GM12864 (cell line): ENCODE measurements around the gene PAX7.

ENCODE experiments used
- DNase-seq: peaks from one replicate; pipeline ENCODE4 v3.0.0-alpha.2; 2011; ENCODE audit warnings: low read depth
- H3K4me3 ChIP-seq: 2 replicates; pipeline ENCODE4 v1.5.1; 2011; ENCODE audit warnings: mild to moderate bottlenecking, low read depth, low read length, control low read depth
- TF ChIP-seq, protein P1 (sequence below): IDR thresholded peaks from 2 replicates; pipeline ENCODE4 v1.5.1; 2011; ENCODE audit warnings: low read depth, mild to moderate bottlenecking, moderate library complexity, low read length, control low read depth, inconsistent platforms; ENCODE audit errors: missing control alignments

Gene PAX7

GRCh38 chr1:18727956-18728355 lies 97.3 kb downstream of the PAX7 start:
- TF ChIP-seq, protein P1, sequence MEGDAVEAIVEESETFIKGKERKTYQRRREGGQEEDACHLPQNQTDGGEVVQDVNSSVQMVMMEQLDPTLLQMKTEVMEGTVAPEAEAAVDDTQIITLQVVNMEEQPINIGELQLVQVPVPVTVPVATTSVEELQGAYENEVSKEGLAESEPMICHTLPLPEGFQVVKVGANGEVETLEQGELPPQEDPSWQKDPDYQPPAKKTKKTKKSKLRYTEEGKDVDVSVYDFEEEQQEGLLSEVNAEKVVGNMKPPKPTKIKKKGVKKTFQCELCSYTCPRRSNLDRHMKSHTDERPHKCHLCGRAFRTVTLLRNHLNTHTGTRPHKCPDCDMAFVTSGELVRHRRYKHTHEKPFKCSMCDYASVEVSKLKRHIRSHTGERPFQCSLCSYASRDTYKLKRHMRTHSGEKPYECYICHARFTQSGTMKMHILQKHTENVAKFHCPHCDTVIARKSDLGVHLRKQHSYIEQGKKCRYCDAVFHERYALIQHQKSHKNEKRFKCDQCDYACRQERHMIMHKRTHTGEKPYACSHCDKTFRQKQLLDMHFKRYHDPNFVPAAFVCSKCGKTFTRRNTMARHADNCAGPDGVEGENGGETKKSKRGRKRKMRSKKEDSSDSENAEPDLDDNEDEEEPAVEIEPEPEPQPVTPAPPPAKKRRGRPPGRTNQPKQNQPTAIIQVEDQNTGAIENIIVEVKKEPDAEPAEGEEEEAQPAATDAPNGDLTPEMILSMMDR: no peak
- no peak for DNase-seq
- H3K4me3 ChIP-seq: no peak overlapping the region

DNA sequence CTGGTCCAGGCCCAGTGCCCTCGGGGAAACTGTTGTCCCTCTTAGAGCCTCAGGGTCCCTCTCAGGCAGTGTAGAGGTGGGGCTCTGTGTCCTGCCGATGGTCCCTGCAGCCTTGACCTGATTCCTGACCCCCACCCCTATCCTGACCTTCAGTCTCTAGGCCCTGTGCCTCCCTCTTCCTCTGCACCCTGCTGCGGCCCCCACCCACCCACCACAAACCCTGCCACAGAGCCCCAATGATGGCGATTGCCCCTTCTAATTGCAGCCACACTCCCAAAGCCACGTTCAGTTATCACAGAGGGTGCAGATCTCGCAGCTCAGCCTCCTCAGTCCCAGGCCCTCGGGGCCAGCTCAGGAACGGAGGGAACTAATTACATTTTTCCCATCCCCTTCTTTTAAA lies 99.7 kb downstream of the PAX7 start:
- no peak for DNase-seq
- TF ChIP-seq, protein P1: no peak
- no peak overlapping the region for H3K4me3 ChIP-seq

- DNase-seq: no peak
- TF ChIP-seq, protein P1: no peak
Measured at GRCh38 chr1:18731148-18731547, 100.5 kb downstream of the PAX7 start.

GRCh38 chr1:18731591-18732235 lies 101.1 kb downstream of the PAX7 start:
- H3K4me3 ChIP-seq: no peak overlapping the region
- TF ChIP-seq, protein P1: no peak
- no peak for DNase-seq

More at GRCh38 chr1:18731148-18731547, 100.5 kb downstream of the PAX7 start:
- H3K4me3 ChIP-seq: no peak overlapping the region

DNA sequence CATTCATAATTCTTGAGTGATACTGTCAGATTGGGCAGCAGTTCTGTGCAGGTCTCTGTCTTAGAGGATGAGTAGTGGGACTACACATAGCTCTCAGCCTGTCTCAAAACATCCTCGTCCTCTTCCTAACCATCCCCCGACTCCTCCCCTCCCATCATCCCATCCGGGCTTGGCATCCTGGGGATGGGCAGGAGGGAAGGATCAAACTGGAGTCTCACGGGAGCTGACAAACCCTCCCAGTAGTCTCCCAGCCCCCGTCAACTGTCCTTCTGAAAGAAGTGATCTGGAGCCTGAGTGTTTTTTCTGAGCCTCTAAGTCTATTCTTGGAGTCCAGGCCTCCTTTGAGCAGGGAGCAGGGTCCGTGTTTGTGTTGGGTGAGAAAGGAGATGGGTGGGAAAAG lies 102.0 kb downstream of the PAX7 start:
- TF ChIP-seq, protein P1: no peak
- no peak for DNase-seq
- H3K4me3 ChIP-seq: no peak overlapping the region

- DNase-seq: no peak
- TF ChIP-seq, protein P1: no peak
- no peak overlapping the region for H3K4me3 ChIP-seq
Measured at GRCh38 chr1:18734001-18734400, 103.4 kb downstream of the PAX7 start.
